Dermis blood vessel endothelial cell (primary cell): ENCODE data around the gene HYKK. TPM values are rescaled to one million over a fixed set of nuclear protein-coding genes. Genes with fewer than 3 reads are reported as not detected.
"Not testable (repeated sequence)": the region's sequence is repeated elsewhere in the genome, so short reads cannot be mapped to it uniquely, and the experiment has no call there.

Experiments used
- DNase-seq: peaks from one replicate; pipeline ENCODE4 v3.0.0; 2010
- total RNA-seq: library from RNA; depleted of rRNA; stranded (reverse); fragments of >200 nt; gene quantifications from 2 replicates; pipeline ENCODE4 v1.2.3, GENCODE V29; 2014

HYKK gene
- 1.8 and 3.4 TPM in 2 replicates for total RNA-seq

GRCh38 chr15:78506971-78507830, at the start of gene HYKK:
HYKK (plus strand) TSS chr15:78507577; CDS start chr15:78513089, 5,512 bp downstream.
- peak; percentile 97 for DNase-seq

GRCh38 chr15:78460737-78461136, 46.6 kb upstream of the HYKK start:
- DNase-seq: no peak

GRCh38 chr15:78461171-78461888, 46.0 kb upstream of the HYKK start:
- DNase-seq: peak; percentile 35

GRCh38 chr15:78469031-78469430, 38.3 kb upstream of the HYKK start:
- no peak for DNase-seq

- DNase-seq: no peak
These were observed 30.1 kb upstream of the HYKK start for GRCh38 chr15:78477295-78477694.

GRCh38 chr15:78479650-78480049, 27.7 kb upstream of the HYKK start:
- no peak for DNase-seq

GRCh38 chr15:78481917-78482316, 25.5 kb upstream of the HYKK start:
- no peak for DNase-seq

- no peak for DNase-seq
These were observed 14.5 kb upstream of the HYKK start for GRCh38 chr15:78492872-78493271.

- no peak for DNase-seq
These were observed 5.5 kb upstream of the HYKK start for GRCh38 chr15:78501857-78502256.

GRCh38 chr15:78502641-78503040, 4.7 kb upstream of the HYKK start:
- DNase-seq: no peak

GRCh38 chr15:78507831-78508160, 419 bp downstream of the HYKK start:
- DNase-seq: no peak

- DNase-seq: peak; percentile 15
These were observed 895 bp downstream of the HYKK start for GRCh38 chr15:78508272-78508671.

- no peak for DNase-seq
These were observed 2.4 kb downstream of the HYKK start for GRCh38 chr15:78509726-78510312.

GRCh38 chr15:78520035-78520434, 12.7 kb downstream of the HYKK start:
- not testable (repeated sequence) for DNase-seq

- DNase-seq: no peak
These were observed 16.9 kb downstream of the HYKK start for GRCh38 chr15:78524230-78524629.

- no peak for DNase-seq
These were observed 19.9 kb downstream of the HYKK start for GRCh38 chr15:78527325-78527724.

- no peak for DNase-seq
These were observed 26.0 kb downstream of the HYKK start for GRCh38 chr15:78533331-78533730.

GRCh38 chr15:78536134-78536533, 28.8 kb downstream of the HYKK start:
- no peak for DNase-seq

- DNase-seq: no peak
These were observed 30.0 kb downstream of the HYKK start for GRCh38 chr15:78537266-78537905.

GRCh38 chr15:78538358-78538757, 31.0 kb downstream of the HYKK start:
- DNase-seq: no peak

- DNase-seq: not testable (repeated sequence)
These were observed 32.2 kb downstream of the HYKK start for GRCh38 chr15:78539464-78540140.

- DNase-seq: peak; percentile 94
These were observed 32.9 kb downstream of the HYKK start, which contains the start of gene PSMA4 for GRCh38 chr15:78540141-78540870. PSMA4 (plus strand) TSS chr15:78540444; CDS start chr15:78541928, 1,484 bp downstream.
